Gastrocnemius medialis (tissue), 4 donors: ENCODE results near the gene DENND2D. TPM values are rescaled to one million over a fixed set of nuclear protein-coding genes. Genes with fewer than 3 reads are reported as not detected.

Source experiments
- ATAC-seq, 2 donors: fragments of 150-250 bp; one replicate each; pipeline ENCODE4 v1.9.1; 2016
- DNase-seq, 2 donors: peaks; one replicate each; pipeline ENCODE4 v3.0.0-alpha.2; 2019
- H3K27ac ChIP-seq, 4 donors: fragments of 200-600 bp; sonication (generic); 1 replicate in 1 of 4; 2 replicates in 3 of 4; pipeline ENCODE4 v1.5.1; 2016 to 2018; ENCODE audit warnings: mild to moderate bottlenecking in 2 of 4, moderate library complexity in 1 of 4
- H3K27me3 ChIP-seq, 3 donors: fragments of 200-600 bp; sonication (generic) in 2 of 3; 1 replicate in 1 of 3; 2 replicates in 2 of 3; pipeline versions ENCODE4 v1.5.1 to v1.6.0; 2016 to 2019; ENCODE audit warnings: mild to moderate bottlenecking in 1 of 3, moderate library complexity in 1 of 3
- H3K36me3 ChIP-seq, 2 donors: fragments of 200-600 bp; sonication (generic) in 1 of 2; one replicate each; pipeline ENCODE4 v1.5.1; 2017 to 2018
- H3K4me1 ChIP-seq, 2 donors: fragments of 200-600 bp; sonication (generic) in 1 of 2; one replicate each; pipeline ENCODE4 v1.5.1; 2016 to 2017; ENCODE audit warnings: mild to moderate bottlenecking in 2 of 2
- H3K4me3 ChIP-seq, 4 donors: fragments of 200-600 bp; sonication (generic) in 3 of 4; 1 replicate in 1 of 4; 2 replicates in 3 of 4; pipeline ENCODE4 v1.5.1; 2016 to 2019; ENCODE audit warnings: mild to moderate bottlenecking in 2 of 4
- H3K9me3 ChIP-seq, 3 donors: fragments of 200-600 bp; sonication (generic) in 2 of 3; 1 replicate in 1 of 3; 2 replicates in 2 of 3; pipeline ENCODE4 v1.5.1; 2016 to 2019
- POLR2A ChIP-seq, 2 donors: fragments of 450-650 bp; IDR thresholded peaks; one replicate each; pipeline ENCODE4 v1.6.1; 2017; ENCODE audit warnings: antibody characterized with exemption in 2 of 2, mild to moderate bottlenecking in 2 of 2, moderate library complexity in 2 of 2
- in situ Hi-C, 4 donors: fragments of 200-750 bp; cut with MboI; loops; one replicate each; pipeline versions ENCODE4 v1.15.0 to v1.8.0; 2017; ENCODE audit warnings: low sequenced_read_pairs in 4 of 4
- intact Hi-C: fragments of 100-400 bp; cut with DNase I; formaldehyde crosslinking; loops from one replicate; pipeline ENCODE4 v1.15.1; 2023; ENCODE audit warnings: low total_unique reads
- total RNA-seq, 4 donors: library from RNA; depleted of rRNA; stranded (reverse); fragments of >200 nt; gene quantifications; one replicate each; pipeline versions ENCODE4 v1.1.0 to v1.2.3, GENCODE V29; 2016
- TF ChIP-seq, protein P1 (sequence below), 5 experiments: fragments of 450-650 bp in 3 of 5; fragments of 200-600 bp in 2 of 5; sonication (generic) in 2 of 5; IDR thresholded peaks in 4 of 5; conservative IDR thresholded peaks in 1 of 5; 1 replicate in 4 of 5; 2 replicates in 1 of 5; pipeline ENCODE4 v1.5.1; 2016 to 2019; ENCODE audit warnings: antibody characterized with exemption in 5 of 5, mild to moderate bottlenecking in 3 of 5, moderate library complexity in 3 of 5

The DENND2D gene
- total RNA-seq, 4 donors from 2014 or later: 0.19 to 1.2 (median 0.88) TPM

DNA sequence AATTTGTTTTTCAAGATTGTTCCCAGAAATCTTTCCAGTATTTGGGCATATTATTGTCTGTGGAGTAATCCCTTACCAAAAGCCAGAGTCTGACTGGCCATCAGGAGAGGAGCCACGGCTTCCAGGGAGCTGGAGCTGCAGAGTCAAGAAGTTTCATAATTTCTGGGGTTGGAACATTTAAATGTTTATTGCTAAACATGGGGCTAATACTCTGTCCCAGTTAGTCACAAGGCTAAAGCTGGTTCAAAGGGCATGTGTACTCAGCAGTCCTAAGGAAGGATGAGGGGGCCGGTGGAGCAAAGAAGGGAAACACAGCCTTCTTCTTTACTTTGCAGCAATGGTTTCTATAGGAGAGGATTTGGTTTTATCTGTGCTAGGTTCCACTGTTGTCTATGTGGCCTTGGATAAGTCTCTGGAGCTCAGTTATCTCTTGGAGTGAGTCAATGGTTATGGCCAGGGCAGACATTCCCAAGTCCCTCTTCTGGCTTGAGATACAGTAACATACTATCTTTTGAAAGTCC lies 9.5 kb downstream of the DENND2D start:
- ATAC-seq: peak; percentile 35 to 58
- in situ Hi-C loops (no loop called here), intact Hi-C loops (no loop called here)
- Histone ChIP-seq H3K9me3 (no peaks in the 10 kb centered on the region), H3K27ac (no peak overlapping the region), H3K27me3 (no peaks in the 10 kb centered on the region), H3K4me1 (peaks cover 0 to 3% of the 10 kb centered on the region in 2 donors), H3K4me3 (no peak overlapping the region), H3K36me3 (peaks cover 0 to 30% of the 10 kb centered on the region in 2 donors)
- TF ChIP-seq, protein P1, sequence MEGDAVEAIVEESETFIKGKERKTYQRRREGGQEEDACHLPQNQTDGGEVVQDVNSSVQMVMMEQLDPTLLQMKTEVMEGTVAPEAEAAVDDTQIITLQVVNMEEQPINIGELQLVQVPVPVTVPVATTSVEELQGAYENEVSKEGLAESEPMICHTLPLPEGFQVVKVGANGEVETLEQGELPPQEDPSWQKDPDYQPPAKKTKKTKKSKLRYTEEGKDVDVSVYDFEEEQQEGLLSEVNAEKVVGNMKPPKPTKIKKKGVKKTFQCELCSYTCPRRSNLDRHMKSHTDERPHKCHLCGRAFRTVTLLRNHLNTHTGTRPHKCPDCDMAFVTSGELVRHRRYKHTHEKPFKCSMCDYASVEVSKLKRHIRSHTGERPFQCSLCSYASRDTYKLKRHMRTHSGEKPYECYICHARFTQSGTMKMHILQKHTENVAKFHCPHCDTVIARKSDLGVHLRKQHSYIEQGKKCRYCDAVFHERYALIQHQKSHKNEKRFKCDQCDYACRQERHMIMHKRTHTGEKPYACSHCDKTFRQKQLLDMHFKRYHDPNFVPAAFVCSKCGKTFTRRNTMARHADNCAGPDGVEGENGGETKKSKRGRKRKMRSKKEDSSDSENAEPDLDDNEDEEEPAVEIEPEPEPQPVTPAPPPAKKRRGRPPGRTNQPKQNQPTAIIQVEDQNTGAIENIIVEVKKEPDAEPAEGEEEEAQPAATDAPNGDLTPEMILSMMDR (IDR thresholded peaks at IDR 0.05 in 4 of 5, conservative IDR thresholded peaks at IDR 0.05 in 1 of 5): no peak
- no peak for DNase-seq

DNA sequence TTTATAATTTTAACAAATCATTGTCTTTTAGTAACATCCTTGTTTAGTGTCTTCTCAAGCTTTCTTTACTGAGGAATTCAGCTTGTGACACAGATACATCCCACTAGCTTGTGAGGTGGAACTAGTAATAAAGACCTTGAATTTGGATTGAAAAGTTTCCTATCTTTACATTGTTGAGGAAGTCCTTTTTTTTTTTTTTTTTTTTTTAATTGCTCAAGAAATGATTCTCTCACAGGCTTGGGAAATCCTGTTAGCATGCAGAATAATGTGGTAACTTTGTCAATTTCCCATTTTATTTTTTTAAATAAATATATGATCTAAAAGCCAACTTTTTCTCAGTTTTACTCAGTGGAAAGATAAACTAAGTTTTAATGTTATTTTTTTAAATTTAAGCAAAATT lies 15.8 kb downstream of the DENND2D start:
- Histone ChIP-seq H3K9me3 (no peaks in the 10 kb centered on the region), H3K27me3 (no peaks in the 10 kb centered on the region), H3K27ac (no peak overlapping the region), H3K4me1 (peaks cover 0 to 6% of the 10 kb centered on the region in 2 donors), H3K36me3 (peaks cover 2 to 56% of the 10 kb centered on the region in 2 donors), H3K4me3 (no peak overlapping the region)
- TF ChIP-seq POLR2A (IDR thresholded peaks at IDR 0.05): no peak
- DNase-seq: no peak
- ATAC-seq: no peak
- in situ Hi-C loops (no loop called here), intact Hi-C loops (no loop called here)

DNA sequence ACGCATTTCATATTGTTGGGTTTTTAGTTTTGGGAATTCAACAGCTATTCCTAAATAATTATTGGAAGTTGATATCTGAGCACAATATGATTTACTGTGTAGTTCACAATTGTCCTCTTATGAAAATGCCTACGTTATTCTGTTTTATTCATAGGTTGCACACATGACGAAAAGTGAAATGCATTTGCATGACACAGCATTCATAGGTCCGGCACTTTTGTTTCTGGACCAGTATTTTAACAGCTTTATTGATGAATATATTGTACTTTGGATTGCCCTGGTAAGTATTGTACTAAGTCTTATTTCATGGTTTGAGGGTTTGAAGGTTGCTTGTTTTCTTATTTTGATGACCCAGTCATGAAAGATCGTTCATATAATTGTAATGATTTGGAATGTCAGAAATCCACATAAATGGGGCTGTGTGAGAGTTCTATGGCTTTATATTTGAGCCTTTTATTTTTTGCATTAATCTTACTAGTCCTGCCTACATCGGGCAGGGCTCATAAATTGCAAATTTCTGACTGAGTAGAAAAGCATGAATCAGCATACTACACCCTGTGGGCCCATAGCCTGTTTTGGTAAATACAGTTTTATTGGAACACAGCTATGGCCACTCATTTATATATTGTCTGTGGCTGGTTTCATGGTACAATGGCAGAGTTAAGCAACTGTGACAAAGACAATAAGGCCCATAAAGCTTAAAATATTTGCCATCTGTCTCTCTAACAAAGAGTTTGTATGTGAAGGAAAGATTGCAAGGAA lies 17.0 kb downstream of the DENND2D start:
- no peaks in the 10 kb centered on the region for H3K27me3 ChIP-seq
- peaks cover 0 to 6% of the 10 kb centered on the region in 2 donors for H3K4me1 ChIP-seq
- intact Hi-C loops (no loop called here), in situ Hi-C loops (no loop called here)
- H3K4me3 ChIP-seq: no peak overlapping the region
- no peaks in the 10 kb centered on the region for H3K9me3 ChIP-seq
- no peak for ATAC-seq
- H3K36me3 ChIP-seq: peaks cover 2 to 49% of the 10 kb centered on the region in 2 donors
- no peak for DNase-seq
- no peak for TF ChIP-seq POLR2A (IDR thresholded peaks at IDR 0.05)
- TF ChIP-seq, protein P1 (IDR thresholded peaks at IDR 0.05 in 4 of 5, conservative IDR thresholded peaks at IDR 0.05 in 1 of 5): no peak
- no peak overlapping the region for H3K27ac ChIP-seq

DNA sequence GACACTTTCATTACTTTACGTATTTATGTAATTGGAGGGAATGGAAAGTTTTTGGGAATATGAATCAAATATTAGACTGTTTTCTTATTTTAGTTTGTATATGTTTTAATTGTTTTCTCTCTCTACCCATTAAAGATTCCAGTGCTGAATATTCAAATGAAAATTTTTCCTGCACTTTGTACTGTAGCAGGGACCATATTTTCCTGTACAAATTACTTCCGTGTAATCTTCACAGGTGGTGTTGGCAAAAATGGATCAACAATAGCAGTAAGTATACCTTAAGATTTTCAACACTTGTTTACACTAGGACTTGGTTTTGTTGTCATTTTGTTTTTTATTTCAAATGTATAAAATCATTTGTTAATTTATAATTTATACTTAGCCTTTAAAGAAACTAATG lies 18.4 kb downstream of the DENND2D start:
- Histone ChIP-seq H3K36me3 (peaks cover 2 to 37% of the 10 kb centered on the region in 2 donors), H3K27ac (no peak overlapping the region), H3K27me3 (no peaks in the 10 kb centered on the region), H3K4me1 (peaks cover 0 to 6% of the 10 kb centered on the region in 2 donors), H3K4me3 (no peak overlapping the region), H3K9me3 (no peaks in the 10 kb centered on the region)
- DNase-seq (no peak), ATAC-seq (no peak)
- in situ Hi-C loops (no loop called here), intact Hi-C loops (no loop called here)
- TF ChIP-seq, protein P1 (IDR thresholded peaks at IDR 0.05 in 4 of 5, conservative IDR thresholded peaks at IDR 0.05 in 1 of 5): no peak
- no peak for TF ChIP-seq POLR2A (IDR thresholded peaks at IDR 0.05)

DNA sequence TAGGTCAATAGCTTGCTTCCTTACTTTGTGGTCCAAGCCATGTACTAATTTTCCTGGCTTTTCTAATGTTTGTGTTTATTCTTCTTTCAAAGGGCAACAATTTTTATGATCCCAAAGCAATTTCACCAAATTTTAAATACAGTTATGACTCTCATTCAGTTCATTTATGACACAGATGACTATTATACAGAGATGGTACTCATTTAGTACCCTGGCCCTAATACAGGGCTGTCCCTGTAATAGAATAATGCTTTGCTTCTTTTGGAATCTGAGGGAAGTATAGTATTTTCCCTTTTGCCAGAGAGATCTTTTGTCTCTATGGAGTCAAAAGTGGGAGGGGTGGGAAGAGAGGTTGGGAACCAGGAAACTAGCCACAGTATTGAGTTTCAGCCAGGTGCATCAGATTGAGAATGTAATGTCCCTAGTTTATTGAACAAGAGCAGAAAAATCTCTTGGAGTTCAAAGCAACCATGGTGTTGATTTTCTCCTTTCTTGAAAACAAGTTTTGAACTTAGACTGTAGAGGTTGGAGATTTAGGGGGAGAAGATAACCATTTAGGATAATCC lies 20.4 kb downstream of the DENND2D start:
- no peak for ATAC-seq
- H3K4me1 ChIP-seq: peaks cover 0 to 6% of the 10 kb centered on the region in 2 donors
- peaks cover 2 to 42% of the 10 kb centered on the region in 2 donors for H3K36me3 ChIP-seq
- intact Hi-C loops: no loop called here
- no peak for DNase-seq
- no peaks in the 10 kb centered on the region for H3K27me3 ChIP-seq
- no peak overlapping the region for H3K27ac ChIP-seq
- H3K9me3 ChIP-seq: no peaks in the 10 kb centered on the region
- in situ Hi-C loops: no loop called here
- no peak overlapping the region for H3K4me3 ChIP-seq
- TF ChIP-seq POLR2A (IDR thresholded peaks at IDR 0.05): no peak
- TF ChIP-seq, protein P1 (IDR thresholded peaks at IDR 0.05 in 4 of 5, conservative IDR thresholded peaks at IDR 0.05 in 1 of 5): no peak
